Brain microvascular endothelial cell (primary cell): Measurements from ENCODE around the gene NDUFAF2.
"Not testable (repeated sequence)": the region's sequence is repeated elsewhere in the genome, so short reads cannot be mapped to it uniquely, and the experiment has no call there.

ENCODE experiments used
- DNase-seq: peaks from one replicate; pipeline ENCODE4 v3.0.0-alpha.2; 2020
- H3K27ac ChIP-seq: fragments of 250-450 bp; sonication (Bioruptor Pico); 2 replicates; pipeline ENCODE4 v1.5.1; 2020; ENCODE audit warnings: mild to moderate bottlenecking, moderate library complexity
- H3K27me3 ChIP-seq: fragments of 250-450 bp; sonication (Bioruptor Pico); replicated peaks from 2 replicates; pipeline ENCODE4 v1.5.1; 2020; ENCODE audit warnings: mild to moderate bottlenecking
- H3K36me3 ChIP-seq: fragments of 250-450 bp; sonication (Bioruptor Pico); replicated peaks from 2 replicates; pipeline ENCODE4 v1.5.1; 2020; ENCODE audit warnings: mild to moderate bottlenecking
- H3K4me3 ChIP-seq: 2 replicates; pipeline ENCODE4 v1.5.1; 2011; ENCODE audit warnings: low read depth, mild to moderate bottlenecking, control low read depth, low read length, moderate library complexity
- CTCF ChIP-seq: IDR thresholded peaks from 2 replicates; pipeline ENCODE4 v1.5.1; 2011; ENCODE audit warnings: low read depth, mild to moderate bottlenecking, moderate library complexity, low read length, control low read depth, inconsistent platforms; ENCODE audit errors: missing control alignments
- in situ Hi-C: cut with HindIII; loops from 2 replicates; pipeline ENCODE4 v1.10.0; 2017; ENCODE audit warnings: low sequenced_read_pairs, low pct_ligation_motif_present

Gene NDUFAF2

DNA sequence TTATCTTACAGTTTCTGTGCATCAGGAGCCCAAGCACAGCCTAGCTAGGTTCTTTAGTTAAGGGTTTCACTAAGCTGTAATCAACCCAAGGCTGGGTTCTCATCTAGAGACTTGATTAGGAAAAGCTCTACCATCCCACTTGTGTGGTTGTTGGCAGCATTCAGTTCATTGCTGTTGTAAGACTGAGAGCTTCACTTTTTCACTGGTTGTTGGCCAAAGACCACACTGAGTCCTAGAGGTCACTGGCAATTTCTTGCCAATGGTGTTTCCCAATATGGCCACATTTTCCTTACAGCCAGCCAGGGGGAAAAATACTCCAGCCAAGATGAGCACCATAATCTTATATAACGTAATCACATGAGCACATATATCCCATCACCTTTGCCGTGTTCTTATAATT is 142.9 kb downstream of the NDUFAF2 start:
- DNase-seq, result no peak
- TF ChIP-seq CTCF, result no peak
- Histone ChIP-seq H3K36me3 (no peaks in the 10 kb centered on the region), H3K27me3 (no peaks in the 10 kb centered on the region), H3K4me3 (no peak overlapping the region), H3K27ac (no peak overlapping the region)
- in situ Hi-C loops, result no loop called here

DNA sequence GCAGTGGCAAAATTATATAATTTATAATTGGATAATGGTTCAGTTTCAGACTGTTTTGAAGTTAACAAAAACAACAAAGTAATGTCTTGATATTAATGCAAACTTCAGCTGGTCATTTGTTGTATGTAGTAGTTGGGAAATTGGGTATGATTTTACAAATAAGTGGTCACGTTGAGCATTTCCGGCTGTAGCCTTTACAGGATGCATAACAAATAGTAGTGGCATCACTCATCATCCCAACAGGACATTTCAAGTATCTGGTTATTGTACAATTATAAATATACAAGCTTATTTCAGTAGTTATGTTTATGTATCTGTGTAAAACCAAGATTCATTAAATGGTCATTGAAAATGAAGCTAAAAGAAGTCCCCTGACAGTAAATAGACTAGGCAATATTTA is 144.3 kb downstream of the NDUFAF2 start:
- TF ChIP-seq CTCF, result no peak
- in situ Hi-C loops, result no loop called here
- no peaks in the 10 kb centered on the region for H3K36me3 ChIP-seq
- no peak for DNase-seq
- H3K27me3 ChIP-seq, result no peaks in the 10 kb centered on the region
- H3K27ac ChIP-seq, result no peak overlapping the region
- no peak overlapping the region for H3K4me3 ChIP-seq

DNA sequence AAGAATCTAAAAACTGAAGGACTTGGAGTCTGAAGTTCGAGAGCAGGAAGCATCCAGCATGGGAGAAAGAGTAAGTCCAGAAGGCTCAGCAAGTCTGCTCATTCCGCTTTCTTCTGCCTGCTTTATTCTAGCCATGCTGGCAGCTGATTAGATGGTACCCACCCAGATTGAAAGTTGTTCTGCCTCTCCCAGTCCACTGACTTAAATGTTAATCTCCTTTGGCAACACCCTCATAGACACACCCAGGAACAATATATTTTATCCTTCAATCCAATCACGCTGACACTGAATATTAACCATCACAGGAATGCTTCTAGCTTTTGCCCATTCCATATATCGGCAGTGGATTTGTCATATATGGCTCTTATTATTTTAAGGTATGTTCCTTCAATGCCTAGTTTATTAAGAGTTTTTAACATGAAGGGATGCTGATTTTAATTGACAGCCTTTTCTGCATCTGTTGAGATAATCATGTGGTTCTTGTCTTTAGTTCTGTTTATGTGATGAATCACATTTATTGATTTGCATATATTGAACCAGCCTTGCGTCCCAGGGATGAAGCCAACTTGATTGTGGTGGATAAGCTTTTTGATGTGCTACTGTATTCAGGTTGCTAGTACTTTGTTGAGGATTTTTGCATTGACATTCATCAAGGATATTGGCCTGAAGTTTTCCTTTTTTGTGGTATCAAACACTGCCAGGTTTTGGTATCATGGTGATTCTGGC is 148.2 kb downstream of the NDUFAF2 start:
- in situ Hi-C loops, H3K36me3 ChIP-seq, H3K4me3 ChIP-seq, H3K27me3 ChIP-seq, H3K27ac ChIP-seq, DNase-seq: not testable (repeated sequence)

- no peak for DNase-seq
- Histone ChIP-seq H3K4me3 (no peak overlapping the region), H3K27ac (no peak overlapping the region), H3K36me3 (no peaks in the 10 kb centered on the region), H3K27me3 (no peaks in the 10 kb centered on the region)
- TF ChIP-seq CTCF, result no peak
- in situ Hi-C loops, result no loop called here
These were observed 152.5 kb downstream of the NDUFAF2 start for GRCh38 chr5:61097465-61097864.

DNA sequence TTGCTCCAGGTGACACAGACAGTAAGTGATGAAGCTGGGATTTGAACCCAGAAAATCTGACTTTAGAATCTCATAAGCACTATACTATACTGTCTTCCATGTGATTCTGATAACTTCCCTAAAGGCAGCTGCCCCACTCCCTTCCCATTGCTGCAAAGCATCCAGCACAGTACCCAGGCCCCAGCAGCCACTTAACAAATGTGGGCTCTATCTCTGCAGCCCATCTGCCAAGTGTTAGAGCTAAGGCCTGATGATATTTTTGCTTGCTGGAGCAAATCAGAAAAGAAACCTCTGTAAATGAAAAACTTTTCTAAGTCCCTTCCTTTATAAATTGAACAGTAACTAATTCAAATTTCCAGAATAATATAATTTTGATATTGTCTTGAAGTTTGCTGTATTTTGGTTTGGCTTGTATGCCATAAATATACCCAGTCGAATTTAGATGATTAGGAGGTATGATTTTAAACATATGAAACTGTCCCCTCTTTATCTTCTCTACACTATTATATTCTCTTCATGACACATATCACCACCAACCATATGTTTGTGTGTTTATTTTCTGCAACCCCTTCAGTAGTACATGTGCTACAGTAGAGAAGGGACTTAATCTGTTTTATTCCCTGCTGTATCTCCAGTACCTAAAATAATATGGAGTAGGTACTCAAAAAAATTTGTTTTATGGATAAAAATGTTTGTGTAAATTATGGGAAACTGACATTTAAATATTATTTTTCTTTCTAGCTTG is 153.4 kb downstream of the NDUFAF2 start:
- TF ChIP-seq CTCF, result no peak
- no peak for DNase-seq
- no peaks in the 10 kb centered on the region for H3K27me3 ChIP-seq
- H3K36me3 ChIP-seq, result no peaks in the 10 kb centered on the region
- in situ Hi-C loops, result no loop called here
- H3K27ac ChIP-seq, result no peak overlapping the region
- H3K4me3 ChIP-seq, result no peak overlapping the region

DNA sequence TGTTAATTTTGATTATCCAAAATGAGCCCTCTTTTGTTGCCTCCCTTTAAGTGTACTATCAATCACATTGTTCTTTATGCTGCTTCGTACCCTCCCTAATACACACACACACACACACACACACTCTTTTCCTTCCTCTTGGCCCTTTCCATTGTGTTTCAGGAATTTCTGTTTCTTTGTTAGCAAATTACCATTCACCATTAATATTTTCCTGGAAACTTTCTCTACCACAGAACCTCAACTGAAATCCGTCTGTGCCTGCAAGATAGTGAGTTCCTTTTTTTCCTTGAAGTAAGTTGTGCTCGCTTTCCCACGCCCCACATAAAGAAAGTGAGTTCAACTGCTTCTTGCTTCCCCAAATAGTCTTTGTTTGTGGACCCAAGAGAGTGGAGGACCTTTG is 155.4 kb downstream of the NDUFAF2 start:
- no peak overlapping the region for H3K4me3 ChIP-seq
- in situ Hi-C loops, result no loop called here
- no peak for DNase-seq
- no peak overlapping the region for H3K27ac ChIP-seq
- no peaks in the 10 kb centered on the region for H3K36me3 ChIP-seq
- no peak for TF ChIP-seq CTCF
- H3K27me3 ChIP-seq, result no peaks in the 10 kb centered on the region
